HG03460 (cell line): ENCODE measurements around the gene KHDRBS2.
A peak's percentile ranks its signal among the peaks of the same experiment; 100 is the strongest.

ENCODE experiments used
- ATAC-seq: cut with Tn5 transposase; IDR thresholded peaks from one replicate; pipeline ENCODE4 v1.9.1; 2021; ENCODE audit not compliant: unreplicated experiment

The KHDRBS2 gene

DNA sequence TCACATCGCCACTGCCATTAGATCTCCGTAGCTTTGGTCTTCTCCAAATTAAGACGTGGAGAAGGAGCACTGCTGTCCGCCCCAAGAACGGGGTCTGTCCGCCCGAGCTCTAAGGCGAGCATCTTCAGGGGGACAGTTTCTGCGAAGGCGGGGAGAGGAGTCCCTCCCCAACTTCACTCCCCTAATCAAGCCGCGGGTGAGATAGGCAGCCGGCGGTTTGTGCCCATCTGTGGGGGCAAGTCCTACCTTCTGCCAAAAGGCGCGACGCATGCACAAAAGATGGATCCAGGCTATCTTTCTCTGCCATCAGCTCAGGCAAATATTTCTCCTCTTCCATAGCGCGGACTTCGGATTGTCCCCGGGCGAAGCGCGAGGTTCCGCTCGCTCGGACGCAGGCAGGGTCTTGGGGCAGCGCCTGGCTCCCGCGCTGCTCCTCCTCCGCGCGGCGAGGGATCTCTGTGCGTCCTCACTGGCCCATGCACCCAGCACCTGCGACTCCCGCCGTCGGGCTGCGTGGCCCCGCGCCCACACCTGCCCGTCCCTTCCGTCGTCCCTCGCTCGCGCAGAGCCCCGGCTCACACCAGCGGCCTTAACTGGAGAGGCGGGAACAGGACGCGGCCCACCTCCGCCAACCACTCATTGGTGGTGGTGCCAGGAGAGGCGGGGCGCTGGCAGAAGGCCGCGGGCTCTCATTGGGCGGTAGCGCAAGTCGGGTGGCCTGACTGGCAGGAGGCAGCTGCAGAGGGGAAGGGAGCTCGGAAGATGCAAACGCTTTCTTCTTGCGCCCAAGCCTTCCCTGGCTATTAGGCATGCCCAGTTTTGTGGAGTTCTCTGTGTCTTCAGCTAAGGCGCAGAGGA, at the start of gene KHDRBS2:
Gene KHDRBS2, minus strand, starts transcription at position 614 of the 858 bp plus-strand sequence.
- peak; percentile 100 for ATAC-seq

GRCh38 chr6:62328607-62329006, 42.6 kb upstream of the KHDRBS2 start:
- ATAC-seq: no peak

GRCh38 chr6:62324834-62325233, 38.8 kb upstream of the KHDRBS2 start:
- ATAC-seq: no peak

DNA sequence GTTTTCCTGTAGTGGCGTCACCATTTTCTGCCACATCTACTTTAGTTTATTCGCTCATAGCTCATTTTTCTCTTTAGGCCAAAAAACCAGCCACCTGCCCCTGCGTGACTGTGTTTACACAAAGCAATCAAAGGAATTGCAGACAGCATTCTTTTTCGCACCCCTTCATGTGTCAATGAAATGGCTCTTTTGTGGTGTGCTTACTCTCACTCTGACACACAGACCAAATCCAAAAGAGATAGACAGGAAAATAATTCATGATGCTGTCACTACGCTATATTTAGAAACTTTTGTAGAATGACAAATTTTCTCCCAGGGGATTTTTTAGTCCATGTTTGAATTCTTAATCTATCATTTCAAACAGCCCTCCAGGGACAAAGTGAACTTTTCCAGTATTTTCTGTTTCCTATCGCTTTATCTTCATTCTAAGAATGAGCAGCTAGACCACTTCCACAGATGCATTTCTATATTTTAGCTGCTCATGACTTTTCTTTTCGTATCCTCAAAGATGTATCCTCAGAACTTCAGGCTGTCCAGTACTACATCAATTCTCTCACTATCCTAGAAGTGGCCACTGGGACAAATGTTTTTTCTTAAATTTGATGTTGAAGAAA, 37.9 kb upstream of the KHDRBS2 start:
- ATAC-seq: no peak

DNA sequence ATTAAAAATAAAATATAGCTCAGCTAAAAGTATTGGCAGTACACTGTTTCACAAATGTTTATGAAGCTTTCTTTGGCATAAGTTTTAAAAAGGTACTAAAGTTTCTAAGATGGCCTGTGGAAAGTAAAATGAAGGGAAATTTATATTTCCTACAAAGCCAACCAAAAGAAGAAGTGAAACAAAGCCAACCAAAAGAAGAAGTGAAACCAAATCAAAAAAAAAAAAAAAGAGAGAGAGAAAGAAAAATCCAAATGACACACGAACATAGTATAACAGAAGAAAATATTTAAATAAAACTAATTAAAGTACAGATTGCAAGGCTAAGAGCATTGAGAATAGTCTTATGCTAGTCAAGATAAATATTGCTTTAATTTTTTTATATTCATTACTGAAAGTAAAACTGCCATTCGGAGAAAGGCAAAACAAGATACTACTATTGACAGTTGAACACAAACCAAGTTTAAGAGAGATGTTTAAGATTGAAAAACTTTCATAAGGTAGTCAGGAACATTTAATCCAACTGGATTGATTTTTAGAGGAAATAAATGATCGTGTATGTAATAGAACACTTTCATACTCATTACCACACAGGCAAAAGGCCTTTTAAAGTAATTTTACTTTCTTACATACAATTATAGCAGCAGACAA, 12.8 kb upstream of the KHDRBS2 start:
- peak; percentile 92 for ATAC-seq

DNA sequence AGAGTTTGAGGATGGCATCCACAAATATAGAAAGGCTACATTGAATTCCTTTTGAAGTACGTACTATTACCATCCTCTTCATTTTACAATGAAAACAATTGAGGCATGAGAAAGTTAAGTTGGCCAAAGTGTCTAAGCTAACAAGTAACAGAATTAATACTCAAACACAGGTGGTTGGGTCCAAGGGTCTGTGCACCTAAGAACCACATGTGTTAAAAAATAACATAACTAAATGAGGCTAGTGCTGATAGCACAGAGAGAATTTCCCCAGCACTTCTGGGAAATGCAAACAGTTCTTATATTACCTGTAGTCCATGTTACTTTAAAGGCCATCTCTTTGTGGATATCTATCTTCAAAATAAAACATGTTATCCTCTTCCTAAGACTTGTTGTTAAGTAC, 10.5 kb upstream of the KHDRBS2 start:
- ATAC-seq: no peak

DNA sequence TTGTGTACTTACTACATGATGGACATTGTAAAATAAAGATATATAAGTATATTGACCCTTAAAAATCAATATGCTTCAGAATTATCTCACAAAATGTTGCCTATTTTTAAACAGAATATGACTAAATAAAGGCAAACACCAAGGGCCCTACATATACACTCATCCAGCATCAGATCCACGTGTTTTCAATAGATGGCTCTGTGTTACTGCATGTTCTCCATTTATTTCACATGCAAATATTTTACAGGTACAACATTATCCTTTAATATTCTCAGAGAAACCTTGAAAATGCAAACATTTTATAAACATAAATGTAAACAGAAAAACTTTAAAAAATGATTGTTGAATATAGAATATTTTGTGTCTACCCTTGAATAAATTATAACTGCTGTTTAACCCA, 2.9 kb upstream of the KHDRBS2 start:
- no peak for ATAC-seq

DNA sequence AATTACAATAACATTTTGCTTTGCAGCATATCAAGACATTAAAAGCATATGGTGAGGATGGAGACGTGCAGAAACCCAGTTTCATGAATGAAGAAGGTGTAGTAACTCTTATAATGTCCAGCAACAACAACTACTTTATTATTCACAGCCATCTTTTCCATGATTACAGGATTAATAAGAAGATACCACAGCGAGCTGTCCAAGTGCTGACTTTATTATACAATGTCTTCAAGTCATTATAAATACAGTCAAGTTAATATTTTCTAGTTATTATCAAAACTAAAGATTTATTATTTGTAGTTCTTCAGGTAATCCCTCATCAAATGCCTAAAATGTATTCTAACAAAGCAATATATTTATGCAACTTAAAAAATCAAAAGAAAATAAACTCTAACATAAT, 2.5 kb upstream of the KHDRBS2 start:
- no peak for ATAC-seq

DNA sequence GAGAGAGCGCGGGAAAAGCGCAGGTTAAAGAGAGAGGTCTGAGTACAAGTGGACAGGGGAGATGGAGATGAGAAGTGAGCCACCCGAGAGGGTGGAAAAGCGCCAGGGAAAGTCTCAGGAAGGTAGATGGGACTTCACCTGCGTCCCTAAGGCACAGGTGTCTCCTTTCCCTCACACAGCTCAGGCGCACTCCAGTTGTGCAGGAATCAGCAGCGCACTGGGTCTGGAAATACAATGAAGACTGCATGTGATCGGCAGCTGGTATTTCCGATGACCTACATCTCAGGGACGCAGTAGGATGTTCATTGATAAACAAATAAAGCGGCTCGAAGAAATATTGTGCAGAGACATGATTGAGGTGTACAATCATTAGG, 432 bp upstream of the KHDRBS2 start:
- ATAC-seq: peak; percentile 12

GRCh38 chr6:62284725-62285124, 1.3 kb downstream of the KHDRBS2 start:
- no peak for ATAC-seq

DNA sequence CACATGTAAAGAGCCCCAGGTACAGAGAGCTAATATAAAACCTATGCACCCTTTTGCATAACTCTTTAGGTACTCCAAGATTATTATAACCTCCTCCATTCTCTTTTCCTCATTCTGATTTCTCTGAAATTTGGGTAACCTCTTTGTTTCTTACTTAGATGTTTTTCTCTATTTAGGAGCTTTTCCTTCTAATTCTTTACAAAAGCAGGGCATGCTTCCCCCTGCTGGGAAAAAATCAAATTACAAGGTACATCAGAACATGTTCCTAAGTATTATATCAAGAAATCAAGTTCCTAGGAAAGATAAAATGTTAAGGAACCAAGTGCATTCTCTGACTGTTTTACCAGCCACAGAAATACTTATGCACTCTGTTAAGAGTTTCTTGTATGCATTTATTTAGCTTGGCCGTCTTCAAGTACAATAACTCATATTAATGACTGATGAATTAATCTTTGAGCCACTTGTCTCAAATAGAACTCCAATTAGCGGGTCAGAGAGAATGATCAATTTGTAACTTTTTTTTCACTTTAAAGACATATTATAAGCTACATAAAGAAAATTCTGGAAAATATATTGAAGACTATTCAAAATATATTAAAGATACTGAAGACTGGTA, 2.1 kb downstream of the KHDRBS2 start:
- ATAC-seq: no peak

DNA sequence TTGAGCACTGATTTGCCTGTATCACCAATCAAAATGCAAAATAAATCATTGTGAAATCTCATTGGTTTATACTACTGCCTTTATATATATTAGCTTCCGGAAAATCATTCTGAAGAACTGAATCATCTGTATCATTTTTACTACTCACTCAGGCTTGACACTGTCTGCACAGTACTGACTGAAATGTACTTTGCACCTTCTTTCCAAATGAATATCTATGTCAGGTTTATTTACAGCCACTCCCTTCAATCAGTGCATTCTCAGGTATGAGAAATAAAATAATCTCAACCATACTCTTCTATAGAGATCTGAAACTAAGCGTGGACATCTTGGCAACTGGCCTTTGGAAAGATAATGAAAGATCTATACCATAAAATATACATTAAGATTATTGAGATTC, 2.7 kb downstream of the KHDRBS2 start:
- no peak for ATAC-seq

- no peak for ATAC-seq
These were observed 5.9 kb downstream of the KHDRBS2 start for GRCh38 chr6:62280099-62280498.

DNA sequence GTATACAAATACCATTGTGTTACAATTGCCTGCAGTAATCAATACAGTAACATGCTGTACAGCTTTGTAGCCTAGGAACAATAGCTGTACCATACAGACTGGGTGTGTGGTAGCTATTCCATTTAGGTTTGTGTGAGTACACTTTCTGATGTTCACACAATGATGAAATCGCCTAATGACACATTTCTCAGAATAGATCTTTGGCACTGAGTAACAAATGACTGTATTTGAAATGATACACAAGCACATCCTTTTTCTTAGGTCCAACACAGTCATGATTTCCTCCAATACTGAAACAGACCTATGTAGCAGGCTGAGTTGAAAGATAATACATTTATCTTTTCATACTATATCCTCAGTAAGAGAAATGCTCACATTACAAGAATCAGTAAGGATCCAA, 13.9 kb downstream of the KHDRBS2 start:
- no peak for ATAC-seq

DNA sequence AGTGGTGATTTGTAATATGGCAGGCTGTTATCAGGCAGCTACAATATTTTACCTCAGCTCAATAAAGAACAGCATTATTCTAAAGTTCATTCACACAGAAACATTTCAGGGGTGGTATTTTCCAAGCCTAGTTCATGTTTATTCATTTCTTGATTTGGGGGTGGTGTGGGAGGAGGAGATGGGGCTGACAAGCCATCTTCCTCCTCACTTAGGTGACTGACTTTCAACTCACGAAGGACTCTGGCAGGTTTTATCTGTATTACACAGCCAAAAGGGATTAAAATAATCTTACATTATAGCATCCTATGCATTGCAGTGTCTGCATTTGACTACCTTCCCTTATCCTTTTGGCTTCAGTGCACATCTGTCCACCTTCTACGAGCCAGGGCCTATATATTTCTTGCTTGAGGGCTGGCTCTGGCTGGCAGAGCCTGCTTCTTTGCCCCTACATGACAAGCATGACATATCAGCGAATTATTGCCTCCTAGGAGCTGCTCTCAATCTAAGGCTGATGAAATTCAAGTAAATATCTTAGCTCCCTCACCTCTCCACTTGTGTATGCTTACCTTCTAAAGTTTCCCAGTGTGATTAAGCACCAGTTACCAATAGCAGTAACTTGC, 20.0 kb downstream of the KHDRBS2 start:
- no peak for ATAC-seq

DNA sequence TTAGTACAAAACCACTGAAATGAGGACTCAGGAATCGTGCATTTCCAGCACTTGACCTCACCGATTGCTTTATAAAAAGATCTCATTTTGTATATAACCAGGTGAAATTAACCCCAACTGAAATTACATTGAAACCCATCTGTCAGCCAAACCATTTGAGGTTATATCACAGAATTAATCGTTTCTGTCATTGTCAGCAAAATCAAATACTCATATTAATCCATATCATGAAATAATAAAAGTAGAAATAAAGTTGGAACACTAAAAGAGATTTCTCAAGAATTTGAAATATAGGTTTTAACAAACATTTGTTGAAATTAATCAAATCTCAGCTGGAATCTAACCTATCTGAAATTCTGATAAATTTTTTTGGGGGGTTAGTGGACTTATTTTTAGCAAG, 23.7 kb downstream of the KHDRBS2 start:
- no peak for ATAC-seq

- no peak for ATAC-seq
These were observed 39.9 kb downstream of the KHDRBS2 start for GRCh38 chr6:62246087-62246486.

DNA sequence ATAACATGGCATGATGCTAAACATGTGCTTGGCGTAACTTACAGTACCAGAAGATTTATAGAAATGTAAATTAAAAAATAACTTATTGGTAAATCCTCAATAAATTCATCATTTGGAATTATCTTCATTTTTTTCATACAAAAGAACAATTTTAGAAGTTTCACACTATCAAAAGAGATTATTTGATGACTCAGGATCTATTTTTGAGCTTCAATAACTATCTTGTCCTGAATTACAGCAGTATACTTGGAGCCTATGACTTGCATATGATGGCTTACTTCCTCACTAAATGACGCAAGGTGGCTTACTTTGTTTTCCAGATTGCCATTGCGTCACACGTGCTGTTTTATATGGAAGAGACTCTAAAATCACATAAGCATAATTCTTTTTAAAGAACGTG, 49.2 kb downstream of the KHDRBS2 start:
- no peak for ATAC-seq

DNA sequence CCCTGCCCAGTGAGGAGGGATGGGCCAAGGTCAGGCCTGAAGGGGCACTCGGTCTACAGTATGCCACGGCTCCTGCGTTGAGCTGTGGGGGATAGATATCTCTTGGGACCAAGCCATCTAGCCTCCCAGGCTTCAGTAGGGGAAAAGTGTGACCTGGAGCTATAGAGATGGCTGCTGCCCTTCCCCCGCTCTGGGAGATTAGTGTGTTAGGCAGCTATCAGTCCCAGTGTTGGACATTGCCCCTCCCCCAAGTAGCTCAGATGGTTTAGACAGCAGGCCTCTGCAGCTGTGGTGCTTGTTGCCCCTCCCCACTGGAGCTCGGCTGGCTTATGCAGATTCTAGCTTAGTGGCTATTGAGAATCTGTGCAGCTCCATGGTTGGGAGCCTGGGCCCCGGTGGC, 56.8 kb downstream of the KHDRBS2 start:
- ATAC-seq: no peak

GRCh38 chr6:62217866-62218265, 68.2 kb downstream of the KHDRBS2 start:
- ATAC-seq: no peak

GRCh38 chr6:62202078-62202477, 83.9 kb downstream of the KHDRBS2 start:
- ATAC-seq: no peak
